ENCODE data around the gene TNRC6B. TPM values are rescaled to one million over a fixed set of nuclear protein-coding genes. Genes with fewer than 3 reads are reported as not detected.
"Not testable (repeated sequence)": the region's sequence is repeated elsewhere in the genome, so short reads cannot be mapped to it uniquely, and the experiment has no call there.

The TNRC6B gene
- polyA plus RNA-seq, 1 donor from 2014 or later: 7.6 TPM

DNA sequence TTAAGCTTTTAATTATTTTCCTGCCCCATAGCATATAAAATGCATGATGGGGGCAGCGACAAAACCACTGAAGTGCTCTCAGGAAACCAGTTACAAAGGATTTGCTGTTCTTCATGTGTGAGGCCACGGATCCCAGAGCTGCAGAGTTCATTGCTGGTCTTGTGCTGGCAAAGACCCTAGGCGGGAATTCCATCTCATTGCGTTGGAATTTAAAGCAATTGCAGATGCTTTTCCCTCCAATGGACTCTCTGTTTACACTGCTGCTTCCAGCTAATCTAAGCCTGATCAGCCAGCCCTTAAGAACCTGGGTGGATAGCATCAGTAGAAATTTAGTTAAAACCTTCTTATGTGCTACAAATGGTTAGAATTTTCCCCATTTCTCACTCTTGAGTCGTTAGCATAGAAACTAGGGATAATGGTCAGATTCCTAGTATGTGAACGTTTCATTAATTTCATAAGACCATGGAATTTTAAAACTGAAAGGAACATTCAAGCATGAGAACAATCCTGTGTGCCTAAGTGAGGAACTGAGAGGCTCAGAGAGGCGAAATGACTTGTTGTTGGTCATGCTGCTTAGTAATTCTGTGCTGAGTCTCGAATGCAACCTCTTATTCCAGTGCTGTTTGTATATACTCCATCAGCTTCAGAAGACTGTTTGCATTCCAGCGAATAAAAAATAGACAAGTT, 132.5 kb downstream of the TNRC6B start:
- Histone ChIP-seq H3K27me3 (ENCODE audit: insufficient read depth, low read depth, low read length) (no peaks in the 10 kb centered on the region), H2AFZ (ENCODE audit: low read depth, low read length) (no peak overlapping the region), H3K36me3 (ENCODE audit: insufficient read depth, low read length) (peaks cover 29% of the 10 kb centered on the region), H3K4me3 (ENCODE audit: low read length) (no peak overlapping the region), H3K4me2 (ENCODE audit: low read length) (no peak overlapping the region), H3K79me2 (replicated peaks; ENCODE audit: insufficient read depth, low read length) (no peaks in the 10 kb centered on the region), H3F3A (ENCODE audit: insufficient read depth, low read length, poor library complexity, severe bottlenecking) (no peaks in the 10 kb centered on the region), H4K20me1 (ENCODE audit: insufficient read depth) (no peaks in the 10 kb centered on the region), H3K9me3 (ENCODE audit: low read length) (no peaks in the 10 kb centered on the region), H3K9me2 (ENCODE audit: insufficient read depth, low read length) (no peaks in the 10 kb centered on the region), H3K9ac (ENCODE audit: low read length) (no peak overlapping the region), H3K27ac (ENCODE audit: low read length) (no peak overlapping the region)
- TF ChIP-seq TAF1 (IDR thresholded peaks at IDR 0.05; ENCODE audit: low read depth) (no peak), SMC3 (conservative IDR thresholded peaks at IDR 0.05; ENCODE audit: poor library complexity) (no peak), RAD21 (conservative IDR thresholded peaks at IDR 0.05) (no peak), POLR2AphosphoS5 (IDR thresholded peaks at IDR 0.05) (no peak), MXI1 (conservative IDR thresholded peaks at IDR 0.05; ENCODE audit: poor library complexity, severe bottlenecking) (no peak), EP300 (conservative IDR thresholded peaks at IDR 0.05; ENCODE audit: poor library complexity, severe bottlenecking) (no peak), EZH2 (IDR thresholded peaks at IDR 0.05; ENCODE audit: borderline replicate concordance, insufficient read depth, low read length, poor library complexity, severe bottlenecking) (no peak)
- TF ChIP-seq, protein P1, sequence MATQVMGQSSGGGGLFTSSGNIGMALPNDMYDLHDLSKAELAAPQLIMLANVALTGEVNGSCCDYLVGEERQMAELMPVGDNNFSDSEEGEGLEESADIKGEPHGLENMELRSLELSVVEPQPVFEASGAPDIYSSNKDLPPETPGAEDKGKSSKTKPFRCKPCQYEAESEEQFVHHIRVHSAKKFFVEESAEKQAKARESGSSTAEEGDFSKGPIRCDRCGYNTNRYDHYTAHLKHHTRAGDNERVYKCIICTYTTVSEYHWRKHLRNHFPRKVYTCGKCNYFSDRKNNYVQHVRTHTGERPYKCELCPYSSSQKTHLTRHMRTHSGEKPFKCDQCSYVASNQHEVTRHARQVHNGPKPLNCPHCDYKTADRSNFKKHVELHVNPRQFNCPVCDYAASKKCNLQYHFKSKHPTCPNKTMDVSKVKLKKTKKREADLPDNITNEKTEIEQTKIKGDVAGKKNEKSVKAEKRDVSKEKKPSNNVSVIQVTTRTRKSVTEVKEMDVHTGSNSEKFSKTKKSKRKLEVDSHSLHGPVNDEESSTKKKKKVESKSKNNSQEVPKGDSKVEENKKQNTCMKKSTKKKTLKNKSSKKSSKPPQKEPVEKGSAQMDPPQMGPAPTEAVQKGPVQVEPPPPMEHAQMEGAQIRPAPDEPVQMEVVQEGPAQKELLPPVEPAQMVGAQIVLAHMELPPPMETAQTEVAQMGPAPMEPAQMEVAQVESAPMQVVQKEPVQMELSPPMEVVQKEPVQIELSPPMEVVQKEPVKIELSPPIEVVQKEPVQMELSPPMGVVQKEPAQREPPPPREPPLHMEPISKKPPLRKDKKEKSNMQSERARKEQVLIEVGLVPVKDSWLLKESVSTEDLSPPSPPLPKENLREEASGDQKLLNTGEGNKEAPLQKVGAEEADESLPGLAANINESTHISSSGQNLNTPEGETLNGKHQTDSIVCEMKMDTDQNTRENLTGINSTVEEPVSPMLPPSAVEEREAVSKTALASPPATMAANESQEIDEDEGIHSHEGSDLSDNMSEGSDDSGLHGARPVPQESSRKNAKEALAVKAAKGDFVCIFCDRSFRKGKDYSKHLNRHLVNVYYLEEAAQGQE (IDR thresholded peaks at IDR 0.05; ENCODE audit: borderline replicate concordance): no peak
- TF ChIP-seq, protein P2, sequence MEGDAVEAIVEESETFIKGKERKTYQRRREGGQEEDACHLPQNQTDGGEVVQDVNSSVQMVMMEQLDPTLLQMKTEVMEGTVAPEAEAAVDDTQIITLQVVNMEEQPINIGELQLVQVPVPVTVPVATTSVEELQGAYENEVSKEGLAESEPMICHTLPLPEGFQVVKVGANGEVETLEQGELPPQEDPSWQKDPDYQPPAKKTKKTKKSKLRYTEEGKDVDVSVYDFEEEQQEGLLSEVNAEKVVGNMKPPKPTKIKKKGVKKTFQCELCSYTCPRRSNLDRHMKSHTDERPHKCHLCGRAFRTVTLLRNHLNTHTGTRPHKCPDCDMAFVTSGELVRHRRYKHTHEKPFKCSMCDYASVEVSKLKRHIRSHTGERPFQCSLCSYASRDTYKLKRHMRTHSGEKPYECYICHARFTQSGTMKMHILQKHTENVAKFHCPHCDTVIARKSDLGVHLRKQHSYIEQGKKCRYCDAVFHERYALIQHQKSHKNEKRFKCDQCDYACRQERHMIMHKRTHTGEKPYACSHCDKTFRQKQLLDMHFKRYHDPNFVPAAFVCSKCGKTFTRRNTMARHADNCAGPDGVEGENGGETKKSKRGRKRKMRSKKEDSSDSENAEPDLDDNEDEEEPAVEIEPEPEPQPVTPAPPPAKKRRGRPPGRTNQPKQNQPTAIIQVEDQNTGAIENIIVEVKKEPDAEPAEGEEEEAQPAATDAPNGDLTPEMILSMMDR (IDR thresholded peaks at IDR 0.05; ENCODE audit: poor library complexity, severe bottlenecking): no peak

DNA sequence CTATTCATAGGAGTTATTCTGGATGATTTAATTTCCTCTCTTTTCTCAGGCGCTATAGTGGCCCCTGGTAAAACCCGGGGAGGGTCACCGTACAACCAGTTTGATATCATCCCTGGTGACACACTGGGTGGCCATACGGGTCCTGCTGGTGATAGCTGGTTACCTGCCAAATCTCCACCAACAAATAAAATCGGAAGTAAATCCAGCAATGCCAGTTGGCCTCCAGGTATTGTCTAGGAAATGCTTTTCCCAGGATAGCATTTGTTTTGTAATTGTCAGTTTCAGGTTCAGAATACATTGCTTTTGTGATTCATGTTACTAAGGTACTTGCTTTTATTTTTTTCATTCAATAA, 133.0 kb downstream of the TNRC6B start:
- no peaks in the 10 kb centered on the region for H3F3A ChIP-seq (ENCODE audit: insufficient read depth, low read length, poor library complexity, severe bottlenecking)
- H3K27me3 ChIP-seq (ENCODE audit: insufficient read depth, low read depth, low read length): no peaks in the 10 kb centered on the region
- H3K27ac ChIP-seq (ENCODE audit: low read length): no peak overlapping the region
- H3K9ac ChIP-seq (ENCODE audit: low read length): no peak overlapping the region
- no peaks in the 10 kb centered on the region for H3K79me2 ChIP-seq (replicated peaks; ENCODE audit: insufficient read depth, low read length)
- no peaks in the 10 kb centered on the region for H3K9me3 ChIP-seq (ENCODE audit: low read length)
- H3K4me2 ChIP-seq (ENCODE audit: low read length): no peak overlapping the region
- peaks cover 29% of the 10 kb centered on the region for H3K36me3 ChIP-seq (ENCODE audit: insufficient read depth, low read length)
- H4K20me1 ChIP-seq (ENCODE audit: insufficient read depth): no peaks in the 10 kb centered on the region
- H3K9me2 ChIP-seq (ENCODE audit: insufficient read depth, low read length): no peaks in the 10 kb centered on the region
- TF ChIP-seq MXI1 (conservative IDR thresholded peaks at IDR 0.05; ENCODE audit: poor library complexity, severe bottlenecking): no peak
- H3K4me3 ChIP-seq (ENCODE audit: low read length): no peak overlapping the region
- H2AFZ ChIP-seq (ENCODE audit: low read depth, low read length): no peak overlapping the region

DNA sequence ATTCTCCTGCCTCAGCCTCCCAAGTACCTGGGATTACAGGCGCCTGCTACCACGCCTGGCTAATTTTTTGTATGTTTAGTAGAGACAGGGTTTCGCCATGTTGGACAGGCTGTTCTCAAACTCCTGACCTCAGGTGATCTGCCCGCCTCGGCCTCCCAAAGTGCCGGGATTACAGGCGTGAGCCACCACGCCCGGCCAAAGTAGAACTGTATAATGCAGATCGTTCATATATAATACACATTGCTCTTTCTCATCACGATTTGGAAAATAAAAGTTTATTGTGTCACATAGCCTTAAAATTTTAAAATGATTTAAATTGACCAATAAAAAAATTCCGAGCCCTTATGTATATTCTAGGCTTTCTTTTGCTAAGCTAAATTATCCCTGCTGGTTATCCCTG, 133.9 kb downstream of the TNRC6B start:
- not testable (repeated sequence) for H3K4me3 ChIP-seq (ENCODE audit: low read length); H3K4me2 ChIP-seq (ENCODE audit: low read length); H3F3A ChIP-seq (ENCODE audit: insufficient read depth, low read length, poor library complexity, severe bottlenecking); H3K9ac ChIP-seq (ENCODE audit: low read length); H3K79me2 ChIP-seq (replicated peaks; ENCODE audit: insufficient read depth, low read length); H4K20me1 ChIP-seq (ENCODE audit: insufficient read depth); H3K9me2 ChIP-seq (ENCODE audit: insufficient read depth, low read length); H3K27ac ChIP-seq (ENCODE audit: low read length); H2AFZ ChIP-seq (ENCODE audit: low read depth, low read length); H3K27me3 ChIP-seq (ENCODE audit: insufficient read depth, low read depth, low read length); H3K9me3 ChIP-seq (ENCODE audit: low read length)
- H3K36me3 ChIP-seq (ENCODE audit: insufficient read depth, low read length): peaks cover 28% of the 10 kb centered on the region

Measured in neural cell (in vitro differentiated cells).